HepG2 (cell line): ENCODE data around the gene DOK1. TPM values are rescaled to one million over a fixed set of nuclear protein-coding genes. Genes with fewer than 3 reads are reported as not detected.

Source experiments
- ATAC-seq: fragments of 200-7000 bp; cut with Tn5 transposase; 3 replicates; pipeline ENCODE4 v1.9.1; 2020; ENCODE audit warnings: mild to moderate bottlenecking, moderate library complexity
- BruUV-seq: library from RNA; stranded (reverse); fragments of 400-500 nt; replicated peaks from 2 replicates; lab custom pipeline; 2021; lab: Mats Ljungman, UMichigan
- CTCF ChIA-PET: fragments of 300-600 bp; formaldehyde crosslinking; extraction: SDS; loops from one replicate; lab custom pipeline; 2021; ENCODE audit warnings: low total read pairs, inconsistent platforms, low intra/inter-chr PET ratio; lab: Yijun Ruan, JAX
- POLR2A ChIA-PET: fragments of 350-600 bp; sonication (Branson Sonifier 250); formaldehyde crosslinking; loops from one replicate; lab custom pipeline; 2020; ENCODE audit warnings: antibody characterized with exemption, inconsistent platforms; lab: Yijun Ruan, JAX
- DNase-seq: peaks from one replicate; pipeline ENCODE4 v3.0.0-alpha.2; 2015; ENCODE audit warnings: low spot score
- FAIRE-seq: peaks from 3 replicates; lab custom pipeline; 2011; peaks lifted over from hg19 to GRCh38; lab: Jason Lieb, UNC
- H2AFZ ChIP-seq: one replicate; pipeline ENCODE4 v1.6.1; 2011; ENCODE audit warnings: low read length, inconsistent platforms
- H3K27ac ChIP-seq: fragments of 300-600 bp; 3 replicates; pipeline ENCODE4 v1.8.0; 2011; ENCODE audit warnings: mixed run types, mild to moderate bottlenecking, mixed read lengths, low read length, inconsistent platforms; ENCODE audit not compliant: insufficient read depth; ENCODE audit errors: extremely low read length
- H3K27me3 ChIP-seq, 2 experiments: fragments of 200-600 bp in 1 of 2; 2 replicates in 1 of 2; 3 replicates in 1 of 2; pipeline versions ENCODE4 v1.6.0 to v1.8.0; 2011; ENCODE audit warnings: low read length in 2 of 2, mild to moderate bottlenecking in 2 of 2, moderate library complexity in 2 of 2, inconsistent platforms in 1 of 2; ENCODE audit not compliant: insufficient read depth in 2 of 2, control insufficient read depth in 1 of 2
- H3K36me3 ChIP-seq, 2 experiments: fragments of 200-600 bp in 1 of 2; replicated peaks in 1 of 2; 2 replicates in 1 of 2; 3 replicates in 1 of 2; pipeline versions ENCODE4 v1.5.1 to v1.8.0; 2011; ENCODE audit warnings: low read length in 2 of 2, inconsistent platforms in 1 of 2; ENCODE audit not compliant: insufficient read depth in 2 of 2, control insufficient read depth in 1 of 2
- H3K4me1 ChIP-seq: 2 replicates; pipeline ENCODE4 v1.5.1; 2012; ENCODE audit warnings: low read length, inconsistent platforms; ENCODE audit not compliant: insufficient read depth
- H3K4me2 ChIP-seq: 2 replicates; pipeline ENCODE4 v1.6.0; 2011; ENCODE audit warnings: low read depth, low read length, inconsistent platforms
- H3K4me3 ChIP-seq, 3 experiments: fragments of 200-600 bp in 1 of 3; sonication (generic), shearing (Covaris generic) in 1 of 3; replicated peaks in 1 of 3; 2 replicates each; pipeline ENCODE4 v1.5.1; 2011 to 2016; ENCODE audit warnings: low read length in 3 of 3, inconsistent platforms in 2 of 3, low read depth in 2 of 3, mild to moderate bottlenecking in 2 of 3, control low read depth in 1 of 3, mixed read lengths in 1 of 3; ENCODE audit not compliant: insufficient read depth in 1 of 3
- H3K79me2 ChIP-seq: one replicate; pipeline ENCODE4 v1.6.1; 2011; ENCODE audit warnings: low read length, inconsistent platforms; ENCODE audit not compliant: insufficient read depth
- H3K9ac ChIP-seq: 2 replicates; pipeline ENCODE4 v1.6.0; 2011; ENCODE audit warnings: mild to moderate bottlenecking, low read depth, low read length, inconsistent platforms; ENCODE audit not compliant: insufficient read depth
- H3K9me3 ChIP-seq: 2 replicates; pipeline ENCODE4 v1.5.1; 2012; ENCODE audit warnings: mild to moderate bottlenecking, low read length
- H4K20me1 ChIP-seq: 2 replicates; pipeline ENCODE4 v1.6.0; 2011; ENCODE audit warnings: inconsistent platforms, mild to moderate bottlenecking, low read length, moderate library complexity; ENCODE audit not compliant: insufficient read depth
- FOXP4 ChIP-seq: sonication (generic); formaldehyde crosslinking; IDR thresholded peaks from 2 replicates; pipeline ENCODE4 v1.4.0; 2020; ENCODE audit warnings: missing genetic modification reagents
- JUND ChIP-seq: sonication (generic); formaldehyde crosslinking; IDR thresholded peaks from 2 replicates; pipeline ENCODE4 v1.8.0; 2022; ENCODE audit warnings: mild to moderate bottlenecking, missing genetic modification reagents
- SNAPC5 ChIP-seq: sonication (generic); formaldehyde crosslinking; IDR thresholded peaks from 2 replicates; pipeline ENCODE4 v1.8.1; 2023; ENCODE audit warnings: mild to moderate bottlenecking, missing genetic modification reagents, borderline replicate concordance
- TBX3 ChIP-seq: fragments of 450-650 bp; IDR thresholded peaks from 2 replicates; pipeline ENCODE4 v1.6.1; 2017; ENCODE audit warnings: antibody characterized with exemption, mild to moderate bottlenecking, inconsistent platforms, borderline replicate concordance
- ZNF234 ChIP-seq: sonication (generic); formaldehyde crosslinking; conservative IDR thresholded peaks from 2 replicates; pipeline ENCODE4 v1.5.1; 2020; ENCODE audit warnings: mild to moderate bottlenecking, missing genetic modification reagents
- ZNF280D ChIP-seq: sonication (generic); formaldehyde crosslinking; IDR thresholded peaks from 2 replicates; pipeline ENCODE4 v1.5.1; 2020; ENCODE audit warnings: mild to moderate bottlenecking, missing genetic modification reagents
- ZNF468 ChIP-seq: sonication (generic); formaldehyde crosslinking; IDR thresholded peaks from 2 replicates; pipeline ENCODE4 v1.8.0; 2022; ENCODE audit warnings: mild to moderate bottlenecking, moderate library complexity, missing genetic modification reagents
- ZNF597 ChIP-seq: sonication (generic); formaldehyde crosslinking; IDR thresholded peaks from 2 replicates; pipeline ENCODE4 v1.5.0; 2020; ENCODE audit warnings: missing genetic modification reagents
- WGBS: methylation state at CpG from one replicate; pipeline ENCODE4 v1.1.6; 2017; ENCODE audit warnings: low lambda C conversion rate; 5-methylcytosine and 5-hydroxymethylcytosine counted together
- in situ Hi-C: cut with HindIII; loops from 2 replicates; pipeline ENCODE4 v1.10.0; 2017; ENCODE audit warnings: low pct_unique_long_range_greater_than_20kb; ENCODE audit not compliant: extremely low pct_ligation_motif_present
- intact Hi-C: fragments of 100-400 bp; cut with micrococcal nuclease; formaldehyde crosslinking; loops from one replicate; pipeline ENCODE4 v1.10.0; 2022; ENCODE audit not compliant: unreplicated experiment
- polyA plus RNA-seq, 8 experiments: library from polyadenylated mRNA; depleted of rRNA in 3 of 8; stranded (reverse) in 7 of 8; unstranded in 1 of 8; fragments of >200 nt; fragmentation: Illumina TruSeq in 4 of 8; extraction: Trizol in 4 of 8; gene quantifications; 2 replicates each; pipeline versions ENCODE4 v1.2.1 to v1.2.3, GENCODE V29; 2011 to 2016; ENCODE audit warnings: low read depth in 4 of 8, missing spikeins in 1 of 8, mixed read lengths in 1 of 8; ENCODE audit not compliant: insufficient read depth in 1 of 8
- total RNA-seq, 5 experiments: library from RNA; depleted of rRNA; stranded (reverse); fragments of >200 nt; fragmentation: Illumina TruSeq; extraction: Trizol; gene quantifications; 2 replicates each; pipeline ENCODE4 v1.2.3, GENCODE V29; 2016; ENCODE audit warnings: low read depth in 1 of 5
- TF ChIP-seq, protein P1 (sequence below), 2 experiments: sonication (generic) in 1 of 2; formaldehyde crosslinking in 1 of 2; IDR thresholded peaks; 2 replicates each; pipeline versions ENCODE4 v1.4.0 to v1.6.1; 2018 to 2020; ENCODE audit warnings: missing genetic modification reagents in 2 of 2, borderline replicate concordance in 1 of 2, low read depth in 1 of 2, mild to moderate bottlenecking in 1 of 2, missing biosample characterization in 1 of 2
- TF ChIP-seq, protein P2 (sequence below), 2 experiments: IDR thresholded peaks; 2 replicates each; pipeline ENCODE4 v1.6.1; 2011 to 2012; ENCODE audit warnings: low read length in 2 of 2, borderline replicate concordance in 1 of 2, low read depth in 1 of 2, mild to moderate bottlenecking in 1 of 2, moderate library complexity in 1 of 2

The DOK1 gene
- total and polyA plus RNA-seq, 2 of the 13 experiments (the other 11 are each of a cell fraction or from before 2014, with no cell fraction given): 0.53 to 0.74 TPM

DNA sequence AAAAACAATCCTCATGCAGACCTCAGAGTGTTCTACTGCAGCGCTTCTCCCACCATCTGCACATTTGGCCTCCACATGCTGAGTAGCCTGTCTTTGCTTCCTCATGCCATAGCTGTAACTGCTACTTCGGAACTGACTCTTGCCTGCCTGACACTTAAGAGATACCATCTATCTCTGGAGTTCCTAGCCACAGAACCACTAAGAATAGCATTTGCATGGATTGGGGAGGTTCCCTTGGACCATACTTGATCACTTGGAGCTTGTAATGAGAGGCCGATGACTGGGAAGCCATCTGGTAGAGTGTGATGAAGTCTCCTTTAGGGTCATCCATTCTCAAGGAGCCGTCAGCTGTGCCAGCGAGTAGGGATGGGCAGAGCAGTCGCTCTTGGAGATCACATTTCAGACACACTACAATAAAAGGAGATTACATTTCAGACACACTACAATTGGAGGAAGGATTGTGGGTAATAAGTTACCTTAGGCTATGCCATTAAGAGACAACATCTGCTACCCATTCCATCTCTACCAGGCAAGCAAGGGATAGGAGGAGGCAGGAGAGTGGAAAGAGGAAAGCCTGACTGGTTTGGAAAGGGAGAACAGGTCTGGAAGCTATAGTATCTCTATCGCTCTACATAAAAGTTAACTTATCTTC is 21.8 kb downstream of the DOK1 start:
- CTCF ChIA-PET: no interaction called here
- no peak overlapping the region for H2AFZ ChIP-seq
- no peak for TF ChIP-seq TBX3
- no peak for TF ChIP-seq ZNF234 (CRISPR knock-in tag)
- no peak for TF ChIP-seq FOXP4
- TF ChIP-seq ZNF597 (CRISPR knock-in tag): no peak
- TF ChIP-seq SNAPC5: no peak
- TF ChIP-seq ZNF468: no peak
- TF ChIP-seq, protein P1, sequence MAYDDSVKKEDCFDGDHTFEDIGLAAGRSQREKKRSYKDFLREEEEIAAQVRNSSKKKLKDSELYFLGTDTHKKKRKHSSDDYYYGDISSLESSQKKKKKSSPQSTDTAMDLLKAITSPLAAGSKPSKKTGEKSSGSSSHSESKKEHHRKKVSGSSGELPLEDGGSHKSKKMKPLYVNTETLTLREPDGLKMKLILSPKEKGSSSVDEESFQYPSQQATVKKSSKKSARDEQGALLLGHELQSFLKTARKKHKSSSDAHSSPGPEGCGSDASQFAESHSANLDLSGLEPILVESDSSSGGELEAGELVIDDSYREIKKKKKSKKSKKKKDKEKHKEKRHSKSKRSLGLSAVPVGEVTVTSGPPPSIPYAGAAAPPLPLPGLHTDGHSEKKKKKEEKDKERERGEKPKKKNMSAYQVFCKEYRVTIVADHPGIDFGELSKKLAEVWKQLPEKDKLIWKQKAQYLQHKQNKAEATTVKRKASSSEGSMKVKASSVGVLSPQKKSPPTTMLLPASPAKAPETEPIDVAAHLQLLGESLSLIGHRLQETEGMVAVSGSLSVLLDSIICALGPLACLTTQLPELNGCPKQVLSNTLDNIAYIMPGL (CRISPR knock-in tag; IDR thresholded peaks at IDR 0.05; ENCODE audit: borderline replicate concordance in 1 of 2, low read depth in 1 of 2): no peak
- TF ChIP-seq ZNF280D (CRISPR knock-in tag): no peak
- TF ChIP-seq, protein P2, sequence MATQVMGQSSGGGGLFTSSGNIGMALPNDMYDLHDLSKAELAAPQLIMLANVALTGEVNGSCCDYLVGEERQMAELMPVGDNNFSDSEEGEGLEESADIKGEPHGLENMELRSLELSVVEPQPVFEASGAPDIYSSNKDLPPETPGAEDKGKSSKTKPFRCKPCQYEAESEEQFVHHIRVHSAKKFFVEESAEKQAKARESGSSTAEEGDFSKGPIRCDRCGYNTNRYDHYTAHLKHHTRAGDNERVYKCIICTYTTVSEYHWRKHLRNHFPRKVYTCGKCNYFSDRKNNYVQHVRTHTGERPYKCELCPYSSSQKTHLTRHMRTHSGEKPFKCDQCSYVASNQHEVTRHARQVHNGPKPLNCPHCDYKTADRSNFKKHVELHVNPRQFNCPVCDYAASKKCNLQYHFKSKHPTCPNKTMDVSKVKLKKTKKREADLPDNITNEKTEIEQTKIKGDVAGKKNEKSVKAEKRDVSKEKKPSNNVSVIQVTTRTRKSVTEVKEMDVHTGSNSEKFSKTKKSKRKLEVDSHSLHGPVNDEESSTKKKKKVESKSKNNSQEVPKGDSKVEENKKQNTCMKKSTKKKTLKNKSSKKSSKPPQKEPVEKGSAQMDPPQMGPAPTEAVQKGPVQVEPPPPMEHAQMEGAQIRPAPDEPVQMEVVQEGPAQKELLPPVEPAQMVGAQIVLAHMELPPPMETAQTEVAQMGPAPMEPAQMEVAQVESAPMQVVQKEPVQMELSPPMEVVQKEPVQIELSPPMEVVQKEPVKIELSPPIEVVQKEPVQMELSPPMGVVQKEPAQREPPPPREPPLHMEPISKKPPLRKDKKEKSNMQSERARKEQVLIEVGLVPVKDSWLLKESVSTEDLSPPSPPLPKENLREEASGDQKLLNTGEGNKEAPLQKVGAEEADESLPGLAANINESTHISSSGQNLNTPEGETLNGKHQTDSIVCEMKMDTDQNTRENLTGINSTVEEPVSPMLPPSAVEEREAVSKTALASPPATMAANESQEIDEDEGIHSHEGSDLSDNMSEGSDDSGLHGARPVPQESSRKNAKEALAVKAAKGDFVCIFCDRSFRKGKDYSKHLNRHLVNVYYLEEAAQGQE (IDR thresholded peaks at IDR 0.05; ENCODE audit: borderline replicate concordance in 1 of 2, low read depth in 1 of 2, low read length in 2 of 2): no peak
- TF ChIP-seq JUND: no peak

More for the DNA sequence above, 21.8 kb downstream of the DOK1 start:
- peaks cover 12% of the 10 kb centered on the region for H3K4me1 ChIP-seq
- BruUV-seq: no TSS peak
- no peak overlapping the region for H3K27ac ChIP-seq
- no peaks in the 10 kb centered on the region for H3K36me3 ChIP-seq
- WGBS: 48% methylated on average over 7 of the region's 7 CpGs
- H3K79me2 ChIP-seq: no peaks in the 10 kb centered on the region
- DNase-seq: no peak
- no peak for ATAC-seq
- FAIRE-seq: no peak
- in situ Hi-C loops (no loop called here), intact Hi-C loops (no loop called here)
- no peaks in the 10 kb centered on the region for H4K20me1 ChIP-seq
- POLR2A ChIA-PET: no interaction called here
- H3K4me3 ChIP-seq: no peak overlapping the region
- H3K27me3 ChIP-seq: peaks cover 0 to 27% of the 10 kb centered on the region in 2 experiments; a peak in 4 of 5 replicates
- no peaks in the 10 kb centered on the region for H3K9me3 ChIP-seq
- H3K9ac ChIP-seq: no peak overlapping the region
- no peak overlapping the region for H3K4me2 ChIP-seq
